SK-MEL-5 (cell line): ENCODE data around the gene EIF2S2. TPM values are rescaled to one million over a fixed set of nuclear protein-coding genes. Genes with fewer than 3 reads are reported as not detected.
A peak's percentile ranks its signal among the peaks of the same experiment; 100 is the strongest.

ENCODE experiments used
- DNase-seq: peaks from one replicate; pipeline ENCODE4 v3.0.0-alpha.2; 2016; ENCODE audit warnings: low read depth, low spot score
- in situ Hi-C: cut with HindIII; loops from 2 replicates; pipeline ENCODE4 v1.10.0; 2016; ENCODE audit warnings: low sequenced_read_pairs, high pct_unique_total_duplicates, low pct_unique_long_range_greater_than_20kb
- total RNA-seq: library from RNA; depleted of rRNA; stranded (reverse); fragments of >200 nt; shearing (Covaris generic); gene quantifications from 2 replicates; pipeline ENCODE4 v1.2.3, GENCODE V29; 2014

Gene EIF2S2
- total RNA-seq, 1 experiment from 2014 or later = 226 TPM

DNA sequence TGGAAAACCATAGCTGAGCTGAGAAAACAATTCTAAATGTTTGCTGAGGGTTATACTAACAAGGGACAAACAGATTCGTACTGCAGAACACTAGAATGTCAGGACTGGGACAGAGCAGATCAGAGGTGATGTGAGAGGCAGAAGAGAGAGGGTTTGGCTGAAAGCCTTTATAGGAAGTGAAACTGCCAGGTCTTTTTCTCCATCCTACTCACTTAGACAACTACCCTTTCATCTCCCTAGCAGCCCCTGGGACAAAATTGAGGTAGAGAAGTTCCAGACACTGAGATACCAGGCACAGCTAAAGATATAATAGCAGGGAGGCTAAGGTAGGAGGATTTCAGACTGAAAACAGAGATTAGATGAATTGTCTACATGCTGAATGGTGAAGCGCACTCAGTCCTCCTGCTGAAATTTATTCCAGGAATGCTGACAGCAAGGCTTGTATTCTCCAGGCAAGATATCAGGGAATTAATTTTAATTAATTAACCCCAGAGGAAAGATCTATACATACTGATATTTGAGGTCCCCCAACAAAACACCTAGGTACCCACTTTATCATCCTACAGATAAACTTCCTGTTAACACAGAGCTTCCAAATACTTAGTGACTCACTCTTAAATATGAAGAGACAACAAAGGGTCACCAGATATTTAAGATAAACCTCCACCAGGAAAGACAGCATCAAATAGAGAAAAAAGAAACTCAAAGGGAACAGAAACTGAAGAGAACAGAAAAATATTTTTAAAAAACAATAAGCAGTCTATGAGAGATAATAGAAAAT is 12.6 kb upstream of the EIF2S2 start:
- no peak for DNase-seq
- in situ Hi-C loops = no loop called here

- DNase-seq = no peak
- in situ Hi-C loops = no loop called here
Measured at GRCh38 chr20:34123309-34123708, 11.3 kb upstream of the EIF2S2 start.

- no peak for DNase-seq
- in situ Hi-C loops = no loop called here
Measured at GRCh38 chr20:34122274-34122980, 10.4 kb upstream of the EIF2S2 start.

DNA sequence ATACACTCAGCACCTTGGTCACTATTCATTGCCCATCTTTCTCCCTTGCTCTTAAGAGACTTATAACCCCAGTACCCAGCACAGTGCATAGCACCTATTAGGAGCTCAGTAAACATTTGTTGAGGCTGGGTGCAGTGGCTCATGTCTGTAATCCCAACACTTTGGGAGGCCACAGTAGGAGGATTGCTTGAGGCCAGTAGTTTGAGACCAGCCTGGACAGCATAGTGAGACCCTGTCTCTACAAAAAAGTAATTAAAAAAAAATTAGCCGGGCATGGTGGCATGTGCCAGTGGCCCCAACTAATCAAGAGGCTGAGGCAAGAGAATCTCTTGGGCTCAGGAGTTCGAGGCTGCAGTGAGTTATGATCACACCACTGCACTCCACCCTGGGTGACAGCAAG is 8.2 kb upstream of the EIF2S2 start:
- in situ Hi-C loops = no loop called here
- no peak for DNase-seq

DNA sequence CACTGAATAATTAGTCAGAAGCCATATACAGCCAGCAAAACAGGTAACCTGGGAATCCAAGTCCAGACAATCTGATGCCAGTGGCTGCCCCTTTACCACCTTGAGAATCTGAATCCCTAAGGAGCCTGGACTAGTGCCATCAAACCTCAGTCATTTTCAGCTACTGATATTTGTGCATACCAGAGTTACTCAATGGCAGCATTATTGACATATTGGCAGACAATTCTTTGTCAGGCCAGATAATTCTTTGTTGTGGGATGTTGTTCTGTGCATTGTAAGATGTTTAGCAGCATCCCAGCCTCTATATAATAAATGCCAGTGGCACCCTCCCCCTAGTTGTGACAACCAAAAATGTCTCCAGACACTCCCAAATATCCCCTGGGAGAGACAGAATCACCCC is 3.2 kb upstream of the EIF2S2 start:
- in situ Hi-C loops = no loop called here

GRCh38 chr20:34114809-34115208 is 2.8 kb upstream of the EIF2S2 start:
- in situ Hi-C loops = no loop called here
- DNase-seq = no peak

More for the DNA sequence above, 3.2 kb upstream of the EIF2S2 start:
- no peak for DNase-seq

- peak; percentile 55 for DNase-seq
- in situ Hi-C loops = no loop called here
Measured at GRCh38 chr20:34112600-34113101, 608 bp upstream of the EIF2S2 start.

- peak; percentile 66 for DNase-seq
- in situ Hi-C loops = no loop called here
Measured at GRCh38 chr20:34110745-34111641, 1.1 kb downstream of the EIF2S2 start.

GRCh38 chr20:34110025-34110744 is 1.9 kb downstream of the EIF2S2 start:
- in situ Hi-C loops = no loop called here
- DNase-seq = no peak

DNA sequence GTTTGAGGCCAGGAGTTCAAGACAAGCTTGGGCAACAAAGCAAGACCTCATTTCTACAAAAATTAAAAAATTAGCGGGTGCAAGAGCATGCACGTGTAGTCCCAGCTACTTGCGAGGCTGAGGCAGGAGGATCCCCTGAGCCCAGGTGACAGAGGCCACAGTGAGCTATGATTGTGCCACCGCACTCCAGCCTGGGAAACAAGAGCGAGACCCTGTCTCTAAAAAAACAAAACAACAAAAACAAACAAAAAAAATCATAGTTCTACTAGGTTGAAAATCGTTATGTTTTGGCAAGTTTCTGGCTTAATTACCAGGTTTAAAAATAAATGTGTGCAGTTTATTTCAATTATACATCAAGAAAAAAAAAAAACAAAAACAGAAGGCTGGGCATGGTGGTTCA is 2.6 kb downstream of the EIF2S2 start:
- in situ Hi-C loops = no loop called here
- DNase-seq = no peak

GRCh38 chr20:34108616-34109174 is 3.3 kb downstream of the EIF2S2 start:
- DNase-seq = no peak
- in situ Hi-C loops = no loop called here

DNA sequence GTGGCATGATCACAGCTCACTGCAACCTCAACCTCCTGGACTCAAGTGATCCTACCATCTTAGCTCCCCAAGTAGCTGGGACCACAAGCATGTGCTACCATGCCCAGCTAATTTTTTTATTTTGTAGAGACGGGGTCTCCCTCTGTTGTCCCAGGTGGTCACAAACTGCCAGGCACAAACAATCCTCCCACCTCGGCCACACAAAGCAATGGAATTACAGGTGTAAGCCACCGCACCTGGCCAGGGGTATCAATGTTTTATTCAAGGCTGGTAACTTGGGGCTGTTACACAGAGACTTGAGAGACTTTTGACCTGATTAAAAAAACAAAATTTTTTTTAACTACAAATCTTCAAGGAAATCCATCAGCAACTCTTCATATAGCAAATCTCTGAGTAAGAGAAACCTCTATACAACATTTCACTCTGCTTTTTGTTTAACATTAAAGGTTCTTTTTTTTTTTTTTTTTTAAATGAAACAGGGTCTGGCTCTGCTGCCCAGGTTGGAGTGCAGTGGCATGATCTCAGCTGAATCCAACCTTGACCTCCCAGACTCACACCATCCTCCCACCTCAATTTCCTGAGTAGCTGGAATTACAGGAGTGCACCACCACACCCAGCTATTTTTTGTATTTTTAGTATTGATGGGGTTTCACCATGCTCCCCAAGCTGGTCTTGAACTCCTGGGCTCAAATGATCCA is 5.9 kb downstream of the EIF2S2 start:
- no peak for DNase-seq
- in situ Hi-C loops = no loop called here

- no peak for DNase-seq
- in situ Hi-C loops = no loop called here
Measured at GRCh38 chr20:34104059-34104458, 8.0 kb downstream of the EIF2S2 start.

- DNase-seq = no peak
- in situ Hi-C loops = no loop called here
Measured at GRCh38 chr20:34102342-34102741, 9.7 kb downstream of the EIF2S2 start.

- DNase-seq = peak; percentile 21
- in situ Hi-C loops = no loop called here
Measured at GRCh38 chr20:34100576-34100975, 11.5 kb downstream of the EIF2S2 start.

- DNase-seq = no peak
- in situ Hi-C loops = no loop called here
Measured at GRCh38 chr20:34099675-34100074, 12.4 kb downstream of the EIF2S2 start.

- no peak for DNase-seq
- in situ Hi-C loops = no loop called here
Measured at GRCh38 chr20:34098570-34098969, 13.5 kb downstream of the EIF2S2 start.
